Right renal cortex interstitium (tissue), 3 donors: ENCODE data around the gene HTR7. TPM values are rescaled to one million over a fixed set of nuclear protein-coding genes. Genes with fewer than 3 reads are reported as not detected.

ENCODE experiments used
- DNase-seq, 3 donors: peaks; one replicate each; pipeline ENCODE4 v3.0.0-alpha.2; 2013; ENCODE audit warnings: low read depth in 3 of 3, low spot score in 2 of 3
- polyA plus RNA-seq, 3 donors: library from polyadenylated mRNA; unstranded; fragments of 120-200 nt; gene quantifications; one replicate each; pipeline ENCODE4 v1.2.1, GENCODE V29; 2013; ENCODE audit not compliant: insufficient read length in 3 of 3

Gene HTR7
- polyA plus RNA-seq, 3 donors: 0.57 to 1.1 (median 0.89) TPM

- no peak for DNase-seq
Observed at GRCh38 chr10:90745565-90745964, 112.3 kb downstream of the HTR7 start.

- DNase-seq: no peak
Observed at GRCh38 chr10:90743291-90743690, 114.5 kb downstream of the HTR7 start.

GRCh38 chr10:90741926-90742565 is 115.8 kb downstream of the HTR7 start:
- no peak for DNase-seq

- DNase-seq: no peak
Observed at GRCh38 chr10:90740265-90740664, 117.6 kb downstream of the HTR7 start.

- DNase-seq: no peak
Observed at GRCh38 chr10:90738885-90739284, 119.0 kb downstream of the HTR7 start.

- no peak for DNase-seq
Observed at GRCh38 chr10:90734415-90734814, 123.4 kb downstream of the HTR7 start.

GRCh38 chr10:90732581-90732980 is 125.3 kb downstream of the HTR7 start:
- DNase-seq: no peak

GRCh38 chr10:90723416-90724068 is 134.3 kb downstream of the HTR7 start:
- DNase-seq: no peak

- DNase-seq: no peak
Observed at GRCh38 chr10:90722832-90723231, 135.0 kb downstream of the HTR7 start.

- no peak for DNase-seq
Observed at GRCh38 chr10:90718182-90718581, 139.7 kb downstream of the HTR7 start.

- no peak for DNase-seq
Observed at GRCh38 chr10:90712529-90712928, 145.3 kb downstream of the HTR7 start.

- no peak for DNase-seq
Observed at GRCh38 chr10:90709727-90710126, 148.1 kb downstream of the HTR7 start.

GRCh38 chr10:90707657-90708056 is 150.2 kb downstream of the HTR7 start:
- DNase-seq: no peak

GRCh38 chr10:90701428-90701827 is 156.4 kb downstream of the HTR7 start:
- no peak for DNase-seq

- DNase-seq: no peak
Observed at GRCh38 chr10:90695915-90696676, 161.7 kb downstream of the HTR7 start.

Other genes with a start within 250 kb of the HTR7 start
- gene RPP30, start 13.9 kb upstream of the HTR7 start, polyA plus RNA-seq: 10 to 100 TPM; 52.1 to 59.6 (median 56.1) TPM
- gene ANKRD1, start 63.0 kb upstream of the HTR7 start, polyA plus RNA-seq: 1 to 10 TPM in 2 of 3 donors, under 1 TPM in 1; 0.89 to 1.3 (median 1.1) TPM